ENCODE measurements around the gene HMGB1. TPM values are rescaled to one million over a fixed set of nuclear protein-coding genes. Genes with fewer than 3 reads are reported as not detected.

Gene HMGB1
- total and polyA plus RNA-seq, 4 donors: 83.9 to 276 (median 195) TPM

GRCh38 chr13:30440910-30441703 lies 24.6 kb downstream of the HMGB1 start (continued):
- TF ChIP-seq, protein P1, sequence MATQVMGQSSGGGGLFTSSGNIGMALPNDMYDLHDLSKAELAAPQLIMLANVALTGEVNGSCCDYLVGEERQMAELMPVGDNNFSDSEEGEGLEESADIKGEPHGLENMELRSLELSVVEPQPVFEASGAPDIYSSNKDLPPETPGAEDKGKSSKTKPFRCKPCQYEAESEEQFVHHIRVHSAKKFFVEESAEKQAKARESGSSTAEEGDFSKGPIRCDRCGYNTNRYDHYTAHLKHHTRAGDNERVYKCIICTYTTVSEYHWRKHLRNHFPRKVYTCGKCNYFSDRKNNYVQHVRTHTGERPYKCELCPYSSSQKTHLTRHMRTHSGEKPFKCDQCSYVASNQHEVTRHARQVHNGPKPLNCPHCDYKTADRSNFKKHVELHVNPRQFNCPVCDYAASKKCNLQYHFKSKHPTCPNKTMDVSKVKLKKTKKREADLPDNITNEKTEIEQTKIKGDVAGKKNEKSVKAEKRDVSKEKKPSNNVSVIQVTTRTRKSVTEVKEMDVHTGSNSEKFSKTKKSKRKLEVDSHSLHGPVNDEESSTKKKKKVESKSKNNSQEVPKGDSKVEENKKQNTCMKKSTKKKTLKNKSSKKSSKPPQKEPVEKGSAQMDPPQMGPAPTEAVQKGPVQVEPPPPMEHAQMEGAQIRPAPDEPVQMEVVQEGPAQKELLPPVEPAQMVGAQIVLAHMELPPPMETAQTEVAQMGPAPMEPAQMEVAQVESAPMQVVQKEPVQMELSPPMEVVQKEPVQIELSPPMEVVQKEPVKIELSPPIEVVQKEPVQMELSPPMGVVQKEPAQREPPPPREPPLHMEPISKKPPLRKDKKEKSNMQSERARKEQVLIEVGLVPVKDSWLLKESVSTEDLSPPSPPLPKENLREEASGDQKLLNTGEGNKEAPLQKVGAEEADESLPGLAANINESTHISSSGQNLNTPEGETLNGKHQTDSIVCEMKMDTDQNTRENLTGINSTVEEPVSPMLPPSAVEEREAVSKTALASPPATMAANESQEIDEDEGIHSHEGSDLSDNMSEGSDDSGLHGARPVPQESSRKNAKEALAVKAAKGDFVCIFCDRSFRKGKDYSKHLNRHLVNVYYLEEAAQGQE (IDR thresholded peaks at IDR 0.05): no peak

- Histone ChIP-seq H3K36me3 (ENCODE audit: control insufficient read depth in 4 of 4, insufficient read depth in 3 of 4, low read depth in 1 of 4, low read length in 3 of 4) (no peaks in the 10 kb centered on the region), H3K27me3 (ENCODE audit: control insufficient read depth in 4 of 4, insufficient read depth in 4 of 4, low read length in 3 of 4) (no peaks in the 10 kb centered on the region), H3K4me1 (ENCODE audit: control insufficient read depth in 4 of 4, insufficient read depth in 4 of 4, low read length in 3 of 4) (no peaks in the 10 kb centered on the region), H3K27ac (ENCODE audit: low read depth in 1 of 2, low read length in 2 of 2) (no peak overlapping the region), H3K9me3 (ENCODE audit: control insufficient read depth in 4 of 4, low read length in 3 of 4) (no peaks in the 10 kb centered on the region), H3K9ac (ENCODE audit: low read depth in 1 of 2, low read length in 2 of 2) (no peak overlapping the region), H3K4me3 (ENCODE audit: low read depth in 1 of 3, low read length in 3 of 3) (no peak overlapping the region)
- TF ChIP-seq SP1 (IDR thresholded peaks at IDR 0.05) (no peak), HNF4G (IDR thresholded peaks at IDR 0.05) (no peak), JUND (IDR thresholded peaks at IDR 0.05) (no peak), FOXA2 (IDR thresholded peaks at IDR 0.05) (no peak), TAF1 (conservative IDR thresholded peaks at IDR 0.05) (no peak), FOXA1 (IDR thresholded peaks at IDR 0.05) (no peak), HNF4A (conservative IDR thresholded peaks at IDR 0.05) (no peak), ZBTB33 (IDR thresholded peaks at IDR 0.05) (no peak), RAD21 (IDR thresholded peaks at IDR 0.05) (no peak), YY1 (IDR thresholded peaks at IDR 0.05) (no peak), NR2F2 (IDR thresholded peaks at IDR 0.05) (no peak), RXRA (IDR thresholded peaks at IDR 0.05) (no peak), CTCF (IDR thresholded peaks at IDR 0.05; ENCODE audit: low read depth, low read length, missing input control) (no peak), GABPA (IDR thresholded peaks at IDR 0.05 in 1 of 2, conservative IDR thresholded peaks at IDR 0.05 in 1 of 2) (no peak), EGR1 (IDR thresholded peaks at IDR 0.05; ENCODE audit: low read depth in 2 of 2) (no peak)
- TF ChIP-seq, protein P2, sequence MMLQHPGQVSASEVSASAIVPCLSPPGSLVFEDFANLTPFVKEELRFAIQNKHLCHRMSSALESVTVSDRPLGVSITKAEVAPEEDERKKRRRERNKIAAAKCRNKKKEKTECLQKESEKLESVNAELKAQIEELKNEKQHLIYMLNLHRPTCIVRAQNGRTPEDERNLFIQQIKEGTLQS (IDR thresholded peaks at IDR 0.05): no peak
- TF ChIP-seq, protein P3, sequence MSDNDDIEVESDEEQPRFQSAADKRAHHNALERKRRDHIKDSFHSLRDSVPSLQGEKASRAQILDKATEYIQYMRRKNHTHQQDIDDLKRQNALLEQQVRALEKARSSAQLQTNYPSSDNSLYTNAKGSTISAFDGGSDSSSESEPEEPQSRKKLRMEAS (IDR thresholded peaks at IDR 0.05): no peak
- TF ChIP-seq, protein P1 (IDR thresholded peaks at IDR 0.05): no peak
- no peak for DNase-seq (ENCODE audit: low spot score)
- WGBS: 97% methylated on average over 3 of the region's 3 CpGs
Measured at GRCh38 chr13:30438286-30438685, 27.4 kb downstream of the HMGB1 start.

Data from liver (tissue), 9 donors.